Measurements from ENCODE around the gene RGS13. TPM values are rescaled to one million over a fixed set of nuclear protein-coding genes. Genes with fewer than 3 reads are reported as not detected.

The RGS13 gene
- total RNA-seq, 1 donor from 2014 or later = 0.98 TPM

Other genes with a start within 250 kb of the RGS13 start
- gene RGS1, start 60.4 kb upstream of the RGS13 start, total RNA-seq = 145 TPM
- gene RGS2, start 172.9 kb downstream of the RGS13 start, total RNA-seq = 100 TPM